ENCODE results near the gene ABCB8. TPM values are rescaled to one million over a fixed set of nuclear protein-coding genes. Genes with fewer than 3 reads are reported as not detected.

Gene ABCB8
- total RNA-seq = 10 to 100 TPM; 35.9 to 37.2 TPM
- polyA plus RNA-seq (2013, experiment 1 of 2) = 27.6 TPM
- 25.8 TPM for polyA plus RNA-seq (2013, experiment 2 of 2)
- long read RNA-seq, experiment 1, full-length matches to known transcripts = 3 of 13 reads
- long read RNA-seq, experiment 1, partial matches to known transcripts = 7 of 13 reads
- long read RNA-seq, experiment 1, other reads (novel, unspliced or antisense) = 3 of 13 reads
- long read RNA-seq, experiment 2, full-length matches to known transcripts = 18 of 28 reads
- long read RNA-seq, experiment 2, partial matches to known transcripts = 7 of 28 reads
- long read RNA-seq, experiment 2, other reads (novel, unspliced or antisense) = 3 of 28 reads
- long read RNA-seq, experiment 3, full-length matches to known transcripts = 47 of 66 reads
- long read RNA-seq, experiment 3, partial matches to known transcripts = 8 of 66 reads
- long read RNA-seq, experiment 3, other reads (novel, unspliced or antisense) = 11 of 66 reads
- long read RNA-seq, experiment 4, full-length matches to known transcripts = 14 of 19 reads
- long read RNA-seq, experiment 4, partial matches to known transcripts = 1 of 19 reads
- long read RNA-seq, experiment 4, other reads (novel, unspliced or antisense) = 4 of 19 reads

- Histone ChIP-seq H3K27ac (ENCODE audit: low read depth, low read length) (peak within 1 kb of the TSS; percentile 42), H3K36me3 (ENCODE audit: control insufficient read depth, insufficient read depth, low read length) (peaks cover 4% of the 10 kb centered on the region), H3K9ac (ENCODE audit: extremely low read depth, low read length, poor library complexity, severe bottlenecking) (peak within 1 kb of the TSS; percentile 83), H3K4me1 (ENCODE audit: control insufficient read depth, insufficient read depth, low read length) (peaks cover 9% of the 10 kb centered on the region), H3K9me3 (ENCODE audit: control insufficient read depth, low read length) (no peaks in the 10 kb centered on the region), H3K27me3 (ENCODE audit: control insufficient read depth, insufficient read depth, low read length, poor library complexity, severe bottlenecking) (no peaks in the 10 kb centered on the region), H3K4me3 (ENCODE audit: low read length) (peak within 1 kb of the TSS; percentile 93)
- peak; percentile 99 for DNase-seq
- Mint-ChIP-seq H3K4me1 (peaks cover 27% of the 10 kb centered on the region), H3K27ac (peak within 1 kb of the TSS; percentile 99), H3K27me3 (ENCODE audit: insufficient read depth) (peaks cover 21% of the 10 kb centered on the region), H3K36me3 (ENCODE audit: low read depth) (no peaks in the 10 kb centered on the region), H3K4me3 (peak within 1 kb of the TSS; percentile 86), H3K9me3 (no peaks in the 10 kb centered on the region)
- TF ChIP-seq, protein P1, sequence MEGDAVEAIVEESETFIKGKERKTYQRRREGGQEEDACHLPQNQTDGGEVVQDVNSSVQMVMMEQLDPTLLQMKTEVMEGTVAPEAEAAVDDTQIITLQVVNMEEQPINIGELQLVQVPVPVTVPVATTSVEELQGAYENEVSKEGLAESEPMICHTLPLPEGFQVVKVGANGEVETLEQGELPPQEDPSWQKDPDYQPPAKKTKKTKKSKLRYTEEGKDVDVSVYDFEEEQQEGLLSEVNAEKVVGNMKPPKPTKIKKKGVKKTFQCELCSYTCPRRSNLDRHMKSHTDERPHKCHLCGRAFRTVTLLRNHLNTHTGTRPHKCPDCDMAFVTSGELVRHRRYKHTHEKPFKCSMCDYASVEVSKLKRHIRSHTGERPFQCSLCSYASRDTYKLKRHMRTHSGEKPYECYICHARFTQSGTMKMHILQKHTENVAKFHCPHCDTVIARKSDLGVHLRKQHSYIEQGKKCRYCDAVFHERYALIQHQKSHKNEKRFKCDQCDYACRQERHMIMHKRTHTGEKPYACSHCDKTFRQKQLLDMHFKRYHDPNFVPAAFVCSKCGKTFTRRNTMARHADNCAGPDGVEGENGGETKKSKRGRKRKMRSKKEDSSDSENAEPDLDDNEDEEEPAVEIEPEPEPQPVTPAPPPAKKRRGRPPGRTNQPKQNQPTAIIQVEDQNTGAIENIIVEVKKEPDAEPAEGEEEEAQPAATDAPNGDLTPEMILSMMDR (conservative IDR thresholded peaks at IDR 0.05) = peak; percentile 67
- 0 to 1% methylated on average over 32 to 53 of the region's 53 CpGs for WGBS, 2 experiments (ENCODE audit: insufficient coverage in 1 of 2, insufficient read length in 1 of 2)
Measured at GRCh38 chr7:151028131-151028947, at the start of gene ABCB8. TSS of gene ABCB8 (plus strand) at chr7:151028450. CDS start at chr7:151028516, 66 bp downstream.

DNA sequence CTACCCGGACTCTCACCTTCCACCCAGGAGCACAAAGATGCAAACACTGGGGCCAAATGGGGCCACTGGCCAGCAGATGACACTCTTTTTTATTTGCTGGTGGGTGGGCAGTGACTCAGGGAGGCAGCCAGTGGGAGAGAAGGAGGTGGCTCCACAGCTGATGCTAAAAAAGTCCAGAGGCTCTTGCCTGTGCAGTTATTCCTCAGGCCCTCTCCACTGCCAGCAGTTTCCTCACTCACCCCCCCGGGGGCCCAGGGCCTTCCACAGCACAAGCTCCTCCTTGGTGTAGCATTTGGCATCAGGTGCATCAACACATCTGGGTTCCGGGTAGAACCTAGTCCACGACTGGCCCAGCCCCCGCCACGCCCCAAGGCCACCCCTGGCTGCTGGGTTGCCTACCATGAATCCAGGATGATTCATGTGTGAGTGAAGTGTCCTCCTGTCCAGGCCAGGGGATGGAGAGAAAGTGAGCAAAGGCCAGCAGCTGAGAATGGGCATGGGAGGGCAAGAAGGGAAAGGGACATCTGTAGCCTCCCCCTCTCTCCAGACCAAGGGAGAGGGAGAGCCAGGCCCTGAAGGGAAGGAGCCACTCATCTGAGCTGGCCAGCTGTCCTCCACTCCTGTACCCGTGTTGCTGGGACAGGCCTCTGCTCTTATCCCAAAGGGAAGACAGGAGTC is 48.4 kb upstream of the ABCB8 start:
- Mint-ChIP-seq H3K4me3 (no peak overlapping the region), H3K9me3 (no peaks in the 10 kb centered on the region), H3K27me3 (ENCODE audit: insufficient read depth) (peaks cover 89% of the 10 kb centered on the region), H3K27ac (no peak overlapping the region), H3K4me1 (peaks cover 10% of the 10 kb centered on the region), H3K36me3 (ENCODE audit: low read depth) (no peaks in the 10 kb centered on the region)
- Histone ChIP-seq H3K9me3 (ENCODE audit: control insufficient read depth, low read length) (no peaks in the 10 kb centered on the region), H3K4me1 (ENCODE audit: control insufficient read depth, insufficient read depth, low read length) (peaks cover 3% of the 10 kb centered on the region), H3K27me3 (ENCODE audit: control insufficient read depth, insufficient read depth, low read length, poor library complexity, severe bottlenecking) (peaks cover 76% of the 10 kb centered on the region), H3K27ac (ENCODE audit: low read depth, low read length) (peak overlapping the region; percentile 94), H3K4me3 (ENCODE audit: low read length) (no peak overlapping the region), H3K36me3 (ENCODE audit: control insufficient read depth, insufficient read depth, low read length) (no peaks in the 10 kb centered on the region), H3K9ac (ENCODE audit: extremely low read depth, low read length, poor library complexity, severe bottlenecking) (no peak overlapping the region)
- DNase-seq = no peak
- 58 to 62% methylated on average over 5 to 7 of the region's 7 CpGs for WGBS, 2 experiments (ENCODE audit: insufficient coverage in 1 of 2, insufficient read length in 1 of 2)
- TF ChIP-seq, protein P1 (conservative IDR thresholded peaks at IDR 0.05) = no peak

GRCh38 chr7:150980663-150981062 is 47.6 kb upstream of the ABCB8 start:
- 41 to 46% methylated on average over 2 of the region's 2 CpGs for WGBS, 2 experiments (ENCODE audit: insufficient coverage in 1 of 2, insufficient read length in 1 of 2)
- TF ChIP-seq, protein P1 (conservative IDR thresholded peaks at IDR 0.05) = peak; percentile 53
- H3K36me3 Mint-ChIP-seq (ENCODE audit: low read depth) = no peaks in the 10 kb centered on the region
- no peak overlapping the region for H3K4me3 ChIP-seq (ENCODE audit: low read length)
- peak; percentile 67 for DNase-seq
- no peak overlapping the region for H3K27ac Mint-ChIP-seq
- H3K9ac ChIP-seq (ENCODE audit: extremely low read depth, low read length, poor library complexity, severe bottlenecking) = no peak overlapping the region
- no peaks in the 10 kb centered on the region for H3K9me3 Mint-ChIP-seq
- H3K4me1 Mint-ChIP-seq = peaks cover 10% of the 10 kb centered on the region
- H3K9me3 ChIP-seq (ENCODE audit: control insufficient read depth, low read length) = no peaks in the 10 kb centered on the region
- H3K36me3 ChIP-seq (ENCODE audit: control insufficient read depth, insufficient read depth, low read length) = no peaks in the 10 kb centered on the region
- H3K27ac ChIP-seq (ENCODE audit: low read depth, low read length) = peak overlapping the region; percentile 94
- H3K27me3 Mint-ChIP-seq (ENCODE audit: insufficient read depth) = peaks cover 87% of the 10 kb centered on the region
- peaks cover 73% of the 10 kb centered on the region for H3K27me3 ChIP-seq (ENCODE audit: control insufficient read depth, insufficient read depth, low read length, poor library complexity, severe bottlenecking)
- H3K4me3 Mint-ChIP-seq = no peak overlapping the region
- peaks cover 3% of the 10 kb centered on the region for H3K4me1 ChIP-seq (ENCODE audit: control insufficient read depth, insufficient read depth, low read length)
